ENCODE measurements around the gene CHAMP1.
"Not testable (repeated sequence)": the region's sequence is repeated elsewhere in the genome, so short reads cannot be mapped to it uniquely, and the experiment has no call there.

CHAMP1 gene

DNA sequence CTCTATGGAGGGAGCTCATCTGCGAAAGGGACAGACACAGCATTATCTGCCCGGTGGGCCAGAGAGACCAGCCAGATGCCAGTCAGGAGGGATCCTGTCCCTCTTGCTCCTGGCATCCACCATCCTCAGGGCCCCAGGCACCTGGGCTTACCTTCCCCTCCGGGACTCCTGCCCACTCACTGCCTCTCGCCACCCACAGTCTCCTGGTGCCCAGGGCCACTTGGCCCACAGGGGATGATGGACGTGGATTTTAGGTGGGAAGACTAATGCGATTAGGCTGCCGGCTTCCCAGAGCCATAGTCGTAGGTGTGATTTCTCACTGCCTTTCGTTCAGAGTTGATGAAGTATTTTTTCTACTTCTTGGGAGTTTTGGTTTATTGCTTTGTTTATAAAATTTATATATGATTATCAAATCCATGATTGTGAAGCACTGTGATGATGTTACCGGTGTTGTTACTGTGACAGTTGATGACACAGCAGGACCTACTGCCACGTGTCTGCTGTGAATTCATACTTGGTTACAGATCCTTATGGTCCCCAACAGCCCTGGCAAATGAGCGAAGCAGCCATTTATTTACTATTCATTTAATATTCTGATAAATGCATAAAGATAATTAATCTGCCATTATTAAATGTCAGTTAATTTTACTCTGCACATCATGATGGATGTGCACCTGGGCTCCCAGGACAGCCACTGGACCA, 14.5 kb upstream of the CHAMP1 start:
- DNase-seq (ENCODE audit: low spot score), result no peak

DNA sequence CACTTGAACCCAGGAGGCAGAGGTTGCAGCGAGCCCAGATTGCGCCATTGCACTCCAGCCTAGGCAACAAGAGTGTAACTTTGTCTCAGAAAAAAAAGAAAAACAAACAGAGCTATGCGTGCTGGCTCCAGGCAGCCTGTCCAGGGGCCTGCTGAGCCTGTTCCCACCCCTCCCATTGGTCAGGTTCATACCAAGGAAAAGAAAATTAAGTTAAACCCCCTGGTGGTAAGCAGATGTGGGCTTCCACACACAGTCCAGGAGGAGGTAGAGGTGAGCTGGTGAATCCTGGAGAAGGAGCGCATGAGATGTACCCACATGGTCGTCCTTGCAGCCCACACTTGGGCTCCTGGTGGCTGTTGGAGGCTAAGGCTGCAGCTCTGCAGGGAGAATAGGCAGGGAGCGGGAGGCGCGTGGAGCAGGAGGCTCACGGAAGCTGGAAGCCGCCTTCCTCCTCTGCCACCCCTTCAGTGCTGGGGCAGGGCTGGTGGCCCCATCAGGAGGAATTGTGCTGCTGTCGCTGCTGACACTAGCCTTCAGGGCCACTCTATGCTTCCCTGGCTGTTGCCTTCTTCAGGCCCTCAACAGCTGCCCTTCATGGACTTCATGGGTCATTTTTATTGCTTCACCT, 10.5 kb upstream of the CHAMP1 start:
- DNase-seq (ENCODE audit: low spot score), result no peak

DNA sequence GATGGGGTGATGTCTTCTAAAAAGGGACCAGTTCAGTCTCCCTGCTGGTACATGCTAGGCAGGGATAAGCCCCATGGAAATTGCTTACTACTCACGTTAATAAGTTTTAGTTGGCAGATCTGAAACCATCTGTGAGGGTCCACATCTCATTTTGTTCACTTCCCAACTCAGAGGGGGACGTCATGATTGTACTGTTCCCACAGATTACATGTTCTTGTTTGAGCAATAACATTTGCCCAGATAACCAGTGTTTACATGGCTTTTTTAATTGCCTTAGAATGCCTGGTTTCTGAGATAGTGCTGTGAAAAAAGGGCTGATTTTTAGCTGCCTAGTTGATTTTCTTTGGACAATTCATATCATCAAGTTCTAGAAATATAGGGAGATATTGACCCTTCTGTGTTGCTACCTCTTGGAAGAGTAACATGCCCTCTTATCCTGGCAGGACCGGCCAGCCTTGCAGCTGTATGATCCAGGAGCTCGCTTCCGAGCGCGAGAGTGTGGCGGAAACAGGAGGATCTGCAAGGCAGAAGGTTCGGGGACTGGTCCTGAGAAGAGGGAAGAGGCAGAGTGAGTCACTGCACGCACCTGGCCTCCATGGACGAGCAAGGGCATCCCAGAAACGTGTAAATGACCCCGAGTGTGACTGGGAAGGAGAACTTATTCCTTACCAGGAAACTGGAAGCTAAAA, 9.8 kb upstream of the CHAMP1 start:
- no peak for DNase-seq (ENCODE audit: low spot score)

DNA sequence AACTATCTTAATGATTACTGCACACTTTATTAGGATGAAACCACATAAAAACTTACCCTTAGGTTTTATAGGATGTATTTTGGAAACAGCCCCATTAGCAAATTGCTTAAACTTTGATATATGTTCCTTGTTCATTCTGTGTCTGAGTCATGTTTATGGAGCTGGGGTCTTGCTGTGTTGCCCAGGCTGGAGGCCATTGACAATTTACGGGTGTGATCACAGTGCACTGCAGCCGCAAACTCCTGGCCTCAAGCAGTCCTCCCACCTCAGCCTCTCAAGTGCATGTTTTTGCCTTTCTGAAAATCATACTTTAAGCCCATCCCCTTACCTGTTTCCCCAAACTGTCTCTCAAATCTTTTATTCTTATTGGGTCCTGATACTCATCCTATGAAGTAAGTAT, 5.2 kb upstream of the CHAMP1 start:
- DNase-seq (ENCODE audit: low spot score), result no peak

DNA sequence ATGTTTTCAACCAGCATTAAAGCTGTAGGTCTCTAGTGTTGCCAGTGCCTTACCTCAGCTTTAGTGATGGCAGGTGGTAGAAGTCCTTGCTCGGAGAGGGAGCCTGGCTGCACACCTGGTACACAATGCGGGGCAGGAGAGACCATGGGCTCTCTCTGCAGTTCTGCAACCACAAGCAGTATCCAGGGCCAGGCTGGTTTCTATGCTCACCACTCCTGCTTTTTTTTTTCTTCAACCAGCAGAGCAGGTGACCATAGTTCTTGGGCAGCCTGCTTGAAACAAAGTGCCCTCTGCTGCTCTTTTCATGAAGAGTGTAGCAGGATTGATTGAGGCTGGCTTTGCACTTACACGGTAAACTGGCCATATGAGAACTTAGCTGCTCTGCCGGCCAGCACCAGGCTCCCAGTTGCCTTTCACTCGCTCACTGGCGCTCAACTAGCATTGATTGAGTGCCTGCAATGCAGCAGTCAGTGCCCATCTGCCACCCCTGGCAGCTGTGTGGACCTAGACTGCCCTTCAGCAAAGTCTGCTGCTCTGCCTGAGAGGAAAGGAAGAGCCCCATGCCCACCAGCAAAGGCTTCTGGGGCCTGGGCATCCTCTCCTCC, 4.4 kb upstream of the CHAMP1 start:
- no peak for DNase-seq (ENCODE audit: low spot score)

DNA sequence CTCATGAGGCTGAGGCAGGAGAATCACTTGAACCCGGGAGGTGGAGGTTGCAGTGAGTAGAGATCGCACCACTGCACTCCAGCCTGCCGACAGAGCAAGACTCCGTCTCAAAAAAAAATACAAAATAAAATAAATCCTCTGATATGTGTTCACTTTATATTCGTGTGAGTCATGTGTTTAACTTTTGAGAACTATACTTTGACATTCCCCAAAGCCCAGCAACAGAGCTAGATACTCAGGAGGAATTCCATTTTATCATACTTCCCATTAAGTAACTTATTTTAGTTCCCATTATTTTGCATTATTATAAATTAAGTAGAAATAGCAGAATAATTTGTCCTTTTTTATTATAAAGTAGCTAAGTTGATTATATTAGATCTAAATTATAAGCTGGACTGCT, 3.3 kb upstream of the CHAMP1 start:
- DNase-seq (ENCODE audit: low spot score), result no peak

DNA sequence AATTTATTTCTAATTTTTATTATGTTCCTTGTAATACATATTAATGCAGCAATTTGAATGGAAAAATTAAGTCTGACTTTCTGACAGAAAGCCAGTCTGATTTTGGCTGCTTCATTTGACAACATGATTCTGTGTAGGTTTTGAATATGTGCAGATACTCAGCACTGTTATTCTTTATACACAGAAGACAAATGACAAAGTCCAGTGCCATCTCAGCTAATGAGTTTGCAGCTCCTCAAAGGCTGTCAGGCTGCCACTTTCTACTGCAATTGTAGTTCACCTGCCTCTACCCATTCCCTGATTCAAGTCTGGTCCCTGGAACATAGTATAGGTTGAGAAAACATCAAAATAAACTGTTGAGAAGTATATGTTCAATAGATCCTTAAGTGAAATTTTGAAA, 2.9 kb upstream of the CHAMP1 start:
- no peak for DNase-seq (ENCODE audit: low spot score)

DNA sequence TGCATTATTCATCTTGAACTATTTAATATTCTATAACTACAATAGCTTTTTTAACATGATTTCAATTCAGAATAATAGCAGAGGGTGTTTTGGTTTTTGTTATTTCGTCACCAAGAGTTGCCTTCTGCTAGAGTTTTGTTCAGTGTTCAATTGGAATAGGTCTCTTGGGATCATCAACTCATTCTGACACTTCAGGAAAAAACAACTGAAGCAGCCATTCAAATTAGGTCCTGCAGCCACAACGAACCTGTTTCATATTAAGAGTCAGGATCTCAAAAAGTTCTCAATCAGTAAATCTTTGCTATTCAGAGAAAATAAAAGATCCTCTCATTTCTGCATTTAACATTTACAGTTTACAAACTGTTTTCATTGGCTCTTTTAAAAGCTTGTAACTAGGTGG, 2.4 kb upstream of the CHAMP1 start:
- no peak for DNase-seq (ENCODE audit: low spot score)

DNA sequence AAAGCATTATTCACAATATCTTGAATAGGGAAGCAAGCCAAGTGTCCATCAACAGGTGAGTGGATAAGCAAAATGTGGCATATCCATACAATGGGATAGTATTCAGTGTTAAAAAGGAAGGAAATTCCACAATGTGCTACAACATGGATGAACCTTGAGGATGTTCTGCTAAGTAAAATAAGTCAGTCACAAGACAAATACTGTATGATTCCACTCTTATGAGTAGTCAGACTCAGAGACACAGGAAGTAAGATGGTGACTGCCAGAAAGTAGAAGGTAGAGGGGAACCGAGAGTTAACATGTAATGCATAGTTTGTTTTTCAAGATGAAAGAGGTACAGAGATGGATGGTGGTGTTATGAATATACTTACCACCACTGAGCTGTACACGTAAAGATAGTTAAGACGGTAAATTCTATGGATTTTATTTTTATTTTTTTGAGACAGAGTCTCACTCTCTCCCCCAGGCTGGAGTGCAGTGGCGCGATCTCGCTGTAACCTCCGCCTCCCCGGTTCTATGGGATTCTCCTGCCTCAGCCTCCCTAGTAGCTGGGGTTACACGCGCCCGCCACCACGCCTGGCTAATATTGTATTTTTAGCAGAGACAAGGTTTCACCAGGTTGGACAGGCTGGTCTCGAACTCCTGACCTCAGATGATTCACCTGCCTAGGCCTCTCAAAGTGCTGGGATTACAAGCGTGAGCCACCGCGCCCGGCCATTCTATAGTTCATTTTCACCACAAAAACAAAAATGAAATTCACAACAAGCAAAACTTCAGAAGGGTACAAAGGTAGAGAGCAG, 1.0 kb upstream of the CHAMP1 start:
- DNase-seq (ENCODE audit: low spot score), result no peak

DNA sequence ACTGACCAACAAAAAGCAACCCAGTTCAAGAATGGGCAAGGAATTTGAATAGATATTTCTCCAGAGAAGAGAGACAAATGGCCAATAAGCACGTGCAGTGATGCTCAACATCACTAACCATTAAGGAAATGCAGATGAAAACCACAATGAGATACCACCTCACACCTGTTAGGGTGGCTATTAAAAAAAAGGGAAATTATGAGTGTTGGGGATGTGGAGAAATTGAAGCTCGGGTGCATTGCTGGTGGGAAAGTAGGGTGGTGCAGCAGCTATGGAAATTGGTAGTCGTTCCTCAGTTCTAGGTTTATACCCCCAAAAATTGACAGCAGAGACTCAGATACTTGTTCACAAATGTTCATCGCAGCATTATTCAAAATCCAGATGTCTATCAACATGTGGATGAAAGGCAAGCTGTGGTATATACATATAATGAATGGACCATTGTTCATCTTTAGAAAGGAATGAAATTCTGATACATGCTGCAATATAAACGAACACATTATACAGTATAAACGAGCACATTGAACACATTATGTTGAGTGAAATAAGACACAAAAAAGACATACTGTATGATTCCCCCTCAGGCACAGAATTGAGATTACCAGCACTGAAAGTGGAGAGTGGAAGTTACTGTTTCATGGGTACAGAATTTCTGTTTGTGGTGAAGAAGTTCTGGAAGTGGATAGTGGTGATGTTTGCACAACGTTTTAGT, 927 bp downstream of the CHAMP1 start:
- no peak for DNase-seq (ENCODE audit: low spot score)

DNA sequence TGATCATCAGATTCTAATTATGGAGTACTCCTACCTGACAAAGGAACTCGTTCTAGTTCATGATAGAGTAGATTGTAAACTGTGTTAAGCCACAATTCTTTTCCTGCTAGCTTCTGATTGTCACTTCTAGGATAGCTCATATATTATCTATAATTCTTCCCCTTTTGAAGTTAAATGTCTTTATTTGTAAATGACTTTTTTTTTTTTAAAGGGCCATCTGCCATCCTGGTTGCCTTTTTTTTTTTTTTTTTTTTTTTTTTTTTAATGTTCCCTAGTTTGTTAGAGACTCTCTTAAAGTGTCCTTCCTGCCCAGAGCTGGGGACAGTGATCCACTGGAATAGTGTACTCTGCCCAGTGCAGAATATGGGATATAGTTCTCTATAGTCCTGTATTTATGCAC, 4.3 kb downstream of the CHAMP1 start:
- no peak for DNase-seq (ENCODE audit: low spot score)

DNA sequence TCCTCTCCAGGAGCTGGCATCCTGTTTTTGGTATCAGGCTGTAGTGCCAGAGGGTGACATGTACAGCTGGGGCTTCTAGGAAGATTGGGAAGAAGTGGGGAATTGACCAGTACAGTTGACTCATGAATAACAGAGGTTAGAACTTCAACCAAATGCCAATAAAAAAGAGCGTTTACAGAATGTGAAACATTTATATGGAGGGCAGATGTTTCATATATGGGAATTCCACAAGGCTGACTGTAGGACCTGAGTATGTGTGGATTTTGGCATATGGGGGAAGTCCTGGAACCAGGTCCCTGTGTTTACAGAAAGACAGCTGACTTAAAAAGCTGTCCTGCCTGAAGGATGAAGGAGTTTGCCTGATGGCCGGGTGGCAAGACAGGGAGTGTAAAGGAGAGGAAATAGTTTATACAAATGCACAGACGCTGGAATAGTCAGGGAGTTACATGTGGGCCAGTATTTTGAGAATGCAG, 5.2 kb downstream of the CHAMP1 start:
- DNase-seq (ENCODE audit: low spot score), result no peak

DNA sequence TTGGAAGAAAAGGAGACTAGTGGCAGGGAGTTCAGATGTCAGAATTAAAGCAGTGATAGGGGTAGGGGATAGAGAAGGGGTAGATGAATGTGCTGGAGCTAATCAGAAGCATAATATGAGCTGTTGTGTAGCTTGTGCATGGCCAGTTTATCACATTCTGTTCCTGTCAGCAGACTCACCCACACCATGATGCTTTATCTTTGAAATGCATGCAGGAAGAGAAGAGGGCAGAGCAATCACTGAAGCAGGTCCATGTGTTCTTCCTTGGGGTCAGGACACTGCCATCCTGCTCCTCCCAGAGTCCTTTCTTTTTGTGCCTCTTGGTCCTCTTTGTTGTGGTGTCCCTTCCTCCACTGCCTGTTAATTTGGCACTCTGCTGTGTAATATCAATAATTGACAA, 5.8 kb downstream of the CHAMP1 start:
- DNase-seq (ENCODE audit: low spot score), result no peak

DNA sequence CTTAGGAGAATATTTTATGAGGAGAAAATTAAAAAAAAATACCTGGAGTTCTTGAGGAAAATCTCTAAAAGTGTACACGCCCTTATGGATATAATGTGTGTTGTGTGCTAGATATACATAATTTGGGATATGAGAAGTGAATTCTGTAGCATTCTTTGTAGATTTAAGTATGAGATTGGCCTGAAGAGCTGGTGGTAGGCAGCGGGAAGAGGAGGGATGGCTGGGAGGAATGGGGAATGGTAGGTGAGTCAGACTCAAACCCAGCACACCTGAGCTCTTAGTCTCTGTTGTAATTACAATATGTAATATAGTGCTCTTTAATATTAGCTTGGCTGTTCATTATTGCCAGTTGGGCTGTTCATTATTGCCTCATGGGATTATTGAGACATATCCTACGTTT, 7.0 kb downstream of the CHAMP1 start:
- DNase-seq (ENCODE audit: low spot score), result no peak

DNA sequence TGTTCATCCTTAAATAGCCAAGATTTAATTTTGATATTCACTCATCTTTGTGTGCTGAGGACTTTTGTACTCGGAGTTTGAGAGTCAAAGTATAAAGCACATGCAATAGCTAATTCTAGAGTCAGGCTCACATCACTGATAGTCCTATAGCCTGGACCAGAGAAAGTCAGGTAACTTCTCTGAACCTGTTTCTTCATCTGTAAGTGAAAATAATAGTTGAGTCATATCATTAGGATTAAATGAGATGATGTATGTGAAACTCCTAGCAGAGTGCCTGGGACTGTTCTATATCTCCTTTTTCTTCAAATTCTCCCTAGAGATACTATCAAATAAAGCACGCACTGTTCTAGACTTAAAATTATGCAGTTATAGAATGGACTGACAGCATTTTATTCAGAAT, 9.0 kb downstream of the CHAMP1 start:
- no peak for DNase-seq (ENCODE audit: low spot score)

DNA sequence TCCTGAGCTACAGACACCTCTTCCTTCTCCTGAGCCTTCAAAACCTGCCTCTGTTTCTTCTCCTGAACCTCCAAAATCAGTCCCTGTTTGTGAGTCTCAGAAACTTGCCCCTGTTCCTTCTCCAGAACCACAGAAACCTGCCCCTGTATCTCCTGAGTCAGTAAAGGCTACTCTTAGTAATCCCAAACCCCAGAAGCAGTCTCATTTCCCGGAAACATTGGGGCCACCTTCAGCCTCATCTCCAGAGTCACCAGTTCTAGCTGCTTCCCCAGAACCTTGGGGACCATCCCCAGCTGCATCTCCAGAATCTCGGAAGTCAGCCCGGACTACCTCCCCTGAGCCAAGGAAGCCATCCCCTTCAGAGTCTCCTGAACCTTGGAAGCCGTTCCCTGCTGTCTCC, 10.0 kb downstream of the CHAMP1 start:
- no peak for DNase-seq (ENCODE audit: low spot score)

DNA sequence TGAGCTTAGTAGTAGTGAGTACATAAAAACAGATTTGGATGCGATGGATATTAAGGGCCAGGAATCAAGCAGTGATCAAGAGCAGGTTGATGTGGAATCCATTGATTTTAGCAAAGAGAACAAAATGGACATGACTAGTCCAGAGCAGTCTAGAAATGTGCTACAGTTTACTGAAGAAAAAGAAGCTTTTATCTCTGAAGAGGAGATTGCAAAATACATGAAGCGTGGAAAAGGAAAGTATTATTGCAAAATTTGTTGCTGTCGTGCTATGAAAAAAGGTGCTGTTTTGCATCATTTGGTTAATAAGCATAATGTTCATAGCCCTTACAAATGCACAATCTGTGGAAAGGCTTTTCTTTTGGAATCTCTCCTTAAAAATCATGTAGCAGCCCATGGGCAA, 11.4 kb downstream of the CHAMP1 start:
- no peak for DNase-seq (ENCODE audit: low spot score)

DNA sequence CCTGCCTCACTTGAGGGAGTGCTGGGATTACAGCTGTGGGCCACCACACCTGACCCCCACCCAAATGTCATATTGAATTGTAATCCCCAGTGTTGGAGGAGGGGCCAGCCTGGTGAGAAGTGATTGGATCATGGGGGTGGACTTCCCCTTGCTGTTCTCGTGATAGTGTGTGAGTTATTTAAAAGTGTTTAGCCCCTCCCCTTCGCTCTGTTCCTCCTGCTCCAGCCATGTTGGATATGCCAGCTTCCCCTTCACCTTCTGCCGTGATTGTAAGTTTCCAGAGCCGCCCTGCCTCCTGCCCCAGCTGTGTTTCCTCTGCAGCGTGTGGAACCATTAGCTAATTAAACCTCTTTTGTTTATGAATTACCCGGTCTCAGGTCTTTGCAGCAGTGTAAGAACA, 13.7 kb downstream of the CHAMP1 start:
- DNase-seq (ENCODE audit: low spot score), result no peak

DNA sequence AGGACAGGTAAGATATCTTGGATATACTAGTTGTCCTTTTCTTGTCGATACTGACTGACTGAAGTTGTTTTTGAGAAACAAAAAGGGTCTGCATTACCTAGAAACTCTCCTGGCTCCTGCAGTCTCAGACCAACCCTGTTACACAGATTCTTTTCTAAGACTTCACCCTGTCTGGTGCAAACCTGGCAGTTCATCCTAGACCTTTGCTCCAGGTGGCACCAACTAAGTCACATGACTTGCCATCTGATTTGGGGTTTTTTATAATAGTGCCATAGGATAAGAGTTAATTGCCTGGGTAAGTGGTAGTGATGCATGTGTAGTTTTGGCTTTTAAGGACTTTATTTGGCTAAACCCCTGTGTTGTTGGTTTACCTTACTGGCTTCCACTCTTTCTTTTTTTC, 14.3 kb downstream of the CHAMP1 start:
- no peak for DNase-seq (ENCODE audit: low spot score)

DNA sequence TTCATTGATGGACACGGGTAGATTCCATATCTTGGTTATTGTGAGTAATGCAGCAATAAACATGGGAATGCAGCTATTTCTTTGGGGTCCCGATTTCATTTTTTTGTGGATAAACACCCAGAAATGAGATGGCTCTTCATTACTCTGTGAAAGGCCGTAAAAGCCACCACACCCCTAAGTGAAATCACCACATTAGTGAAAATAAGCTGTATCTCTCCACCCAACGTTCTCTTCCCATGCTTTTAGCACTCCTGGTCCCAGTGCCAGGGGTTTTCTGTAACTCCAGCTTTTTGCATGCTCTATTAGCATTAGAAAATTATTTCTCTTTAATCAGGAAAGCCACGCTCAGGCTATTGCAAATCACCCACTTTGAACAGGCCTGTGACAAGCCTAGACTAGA, 15.8 kb downstream of the CHAMP1 start:
- DNase-seq (ENCODE audit: low spot score), result no peak

DNA sequence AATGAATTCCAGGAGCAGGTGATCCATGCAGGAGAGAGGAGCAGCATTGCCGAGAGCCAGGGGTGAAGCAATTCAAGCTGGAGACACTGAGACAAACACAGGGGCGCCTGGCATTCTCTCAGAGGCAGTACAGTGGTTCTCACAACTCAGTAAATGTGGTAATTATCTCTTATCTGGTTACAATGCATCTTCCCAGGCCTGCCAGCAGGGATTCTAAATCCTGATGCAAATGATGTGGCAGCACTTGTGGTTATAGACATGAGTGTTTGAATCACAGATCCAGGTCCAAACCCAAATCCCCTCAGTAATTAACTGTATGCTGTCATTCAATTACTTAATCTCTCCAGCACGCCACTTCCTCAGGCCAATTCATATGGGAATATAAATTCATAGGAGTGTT, 19.6 kb downstream of the CHAMP1 start:
- not testable (repeated sequence) for DNase-seq (ENCODE audit: low spot score)
